GM20431 (cell line): ENCODE data around the gene SKIC8.

Source experiments
- in situ Hi-C: fragments of 300-500 bp; cut with MseI, MboI; formaldehyde crosslinking; loops from one replicate; pipeline ENCODE4 v1.15.0; 2020; ENCODE audit warnings: low sequenced_read_pairs; ENCODE audit not compliant: unreplicated experiment

SKIC8 gene

DNA sequence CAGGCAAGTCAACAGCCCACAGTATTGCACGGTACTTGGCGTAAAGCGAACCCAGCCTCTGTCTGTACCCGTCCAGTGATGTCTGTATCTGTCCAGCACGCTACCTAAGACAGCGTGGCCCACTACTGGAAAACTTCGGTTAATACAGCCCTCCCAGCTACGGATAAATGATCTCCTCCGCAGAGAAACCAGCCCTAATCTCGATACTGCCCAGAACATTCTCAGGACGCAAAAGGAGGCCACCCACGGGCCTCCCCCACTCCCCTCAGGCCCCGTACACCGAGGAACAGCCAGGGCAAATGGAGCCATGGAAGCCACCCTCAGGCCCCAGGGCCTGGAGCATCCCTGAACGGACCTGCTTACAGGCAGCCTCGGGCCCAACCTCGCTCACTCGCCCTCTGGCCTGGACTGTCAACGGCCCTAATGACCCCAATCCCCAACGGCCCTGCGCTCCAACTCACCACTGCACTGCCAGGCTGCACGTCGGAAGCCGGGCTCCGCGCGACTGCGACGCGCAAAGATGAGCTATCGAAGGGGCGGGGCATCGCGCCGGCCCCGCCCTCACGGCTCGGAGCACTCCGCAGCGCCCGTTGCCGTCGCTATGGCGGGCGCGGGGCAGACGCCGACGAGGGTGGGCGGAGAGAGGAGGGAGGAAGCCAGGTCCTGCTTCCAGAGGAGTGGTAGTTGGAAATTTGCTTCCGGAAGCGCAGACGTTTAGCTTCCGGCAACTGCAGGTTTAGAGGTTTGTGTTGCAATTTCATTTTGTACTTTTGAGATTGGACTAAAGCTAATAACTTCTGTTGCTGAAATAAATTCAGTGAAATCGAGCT lies at the start of gene SKIC8:
Gene SKIC8, minus strand, starts transcription at position 509 of the 830 bp plus-strand sequence. CDS start 3,923 bp downstream, outside the sequence.
- in situ Hi-C loops: no loop called here

DNA sequence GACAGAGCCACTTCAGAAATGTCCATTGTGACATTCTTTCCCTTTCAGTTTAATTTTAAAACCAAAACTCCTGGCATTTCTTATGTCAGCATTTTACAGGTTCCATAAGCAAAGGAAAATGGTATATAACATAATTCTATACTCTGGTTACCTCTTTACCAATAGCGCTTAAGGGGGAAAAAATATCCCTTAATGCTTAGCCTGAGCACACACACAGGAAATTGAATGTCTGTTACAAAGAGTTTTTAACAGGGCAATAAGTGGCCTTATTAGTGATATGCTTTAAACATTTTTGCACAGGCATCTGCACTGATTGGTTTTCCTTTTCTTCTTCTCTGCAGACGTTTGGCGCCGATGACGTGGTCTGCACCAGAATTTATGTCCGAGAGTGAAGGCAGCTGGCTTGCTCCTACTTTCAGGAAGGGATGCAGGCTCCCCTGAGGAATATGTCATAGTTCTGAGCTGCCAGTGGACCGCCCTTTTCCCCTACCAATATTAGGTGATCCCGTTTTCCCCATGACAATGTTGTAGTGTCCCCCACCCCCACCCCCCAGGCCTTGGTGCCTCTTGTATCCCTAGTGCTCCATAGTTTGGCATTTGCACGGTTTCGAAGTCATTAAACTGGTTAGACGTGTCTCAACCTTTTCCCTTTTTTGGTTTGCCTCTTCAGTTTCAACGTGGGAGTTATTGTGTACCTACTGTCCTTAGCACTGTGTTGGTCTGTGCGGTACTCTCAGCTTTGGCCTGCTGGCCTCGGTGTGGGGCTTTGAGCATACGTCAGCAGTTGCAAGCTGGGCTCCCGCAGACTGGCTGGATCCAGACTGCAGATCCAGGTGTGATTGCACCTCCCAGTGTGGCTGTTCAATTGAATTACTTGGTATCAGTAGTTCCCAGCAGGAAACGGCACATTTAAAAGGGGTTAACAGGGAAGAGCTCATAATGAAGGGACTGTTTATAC lies 48.5 kb upstream of the SKIC8 start:
- in situ Hi-C loops: no loop called here

DNA sequence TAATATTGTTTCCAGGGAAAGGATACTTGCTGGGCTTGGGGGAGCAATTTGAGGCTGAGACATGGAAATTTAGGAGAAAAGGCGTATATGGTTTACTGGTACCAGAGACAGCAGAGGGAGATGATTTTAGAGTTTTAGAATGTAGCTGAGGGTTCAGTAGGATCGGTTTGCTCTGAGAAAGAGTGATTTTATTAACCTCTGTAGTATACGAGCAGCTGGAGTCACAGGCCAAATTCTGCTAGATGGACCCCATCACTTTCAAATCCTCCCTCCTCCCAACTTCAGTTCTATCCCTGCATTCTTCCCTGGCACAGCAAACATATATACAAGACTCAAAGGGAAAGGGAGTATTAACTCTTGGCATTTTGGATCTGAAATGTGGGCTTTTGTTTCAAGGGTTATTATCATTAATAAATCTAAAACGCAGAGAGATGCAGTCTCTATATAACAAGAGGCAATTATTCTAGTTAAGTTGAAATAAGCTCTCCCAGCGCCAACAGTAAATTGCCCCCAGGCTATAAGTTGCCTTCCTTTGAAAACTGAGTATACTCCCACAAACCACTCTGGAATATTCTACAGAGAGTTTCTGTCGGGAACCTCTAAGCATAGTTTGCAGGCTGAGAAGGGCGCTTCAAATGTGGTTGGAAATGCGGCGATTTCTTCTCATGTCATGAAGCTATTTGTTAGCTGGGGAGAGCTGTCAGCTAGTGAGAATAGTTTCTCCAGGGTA lies 46.2 kb upstream of the SKIC8 start:
- in situ Hi-C loops: no loop called here

DNA sequence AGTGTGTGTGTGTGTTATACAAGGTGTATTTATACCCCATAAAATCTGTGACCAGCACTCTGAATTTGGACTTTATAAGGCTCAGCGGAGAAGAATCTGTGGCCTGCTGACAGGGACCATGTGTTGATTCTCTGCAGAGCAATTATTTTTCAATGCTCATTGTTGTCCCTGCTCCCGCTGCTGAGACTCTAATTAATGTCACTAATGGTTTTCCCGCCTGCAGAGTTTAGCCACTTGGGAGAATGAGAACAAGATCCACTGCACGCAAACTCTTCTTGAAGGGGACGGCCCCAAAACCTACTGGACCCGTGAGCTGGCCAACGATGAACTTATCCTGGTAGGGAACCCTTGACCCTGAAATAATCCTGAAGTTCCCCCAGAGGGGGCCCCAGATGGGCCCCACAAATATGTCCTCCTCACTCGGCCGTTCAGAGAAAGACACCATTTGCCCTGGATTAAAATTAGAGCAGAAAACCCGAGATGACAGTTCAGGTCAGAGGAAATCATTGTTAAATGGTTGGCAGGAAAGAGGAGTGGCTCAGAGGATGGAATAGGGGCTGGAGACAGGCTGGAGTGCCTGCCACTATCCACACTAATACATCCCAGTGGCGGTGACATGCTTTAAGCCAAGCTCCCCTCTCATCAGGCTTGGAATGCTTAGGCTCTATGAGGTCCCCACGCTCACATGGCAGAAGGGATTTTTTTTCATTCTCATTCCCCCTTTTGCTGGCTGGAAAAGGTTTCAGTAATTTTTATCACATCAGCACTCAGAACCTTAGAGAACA lies 44.1 kb upstream of the SKIC8 start:
- in situ Hi-C loops: no loop called here

DNA sequence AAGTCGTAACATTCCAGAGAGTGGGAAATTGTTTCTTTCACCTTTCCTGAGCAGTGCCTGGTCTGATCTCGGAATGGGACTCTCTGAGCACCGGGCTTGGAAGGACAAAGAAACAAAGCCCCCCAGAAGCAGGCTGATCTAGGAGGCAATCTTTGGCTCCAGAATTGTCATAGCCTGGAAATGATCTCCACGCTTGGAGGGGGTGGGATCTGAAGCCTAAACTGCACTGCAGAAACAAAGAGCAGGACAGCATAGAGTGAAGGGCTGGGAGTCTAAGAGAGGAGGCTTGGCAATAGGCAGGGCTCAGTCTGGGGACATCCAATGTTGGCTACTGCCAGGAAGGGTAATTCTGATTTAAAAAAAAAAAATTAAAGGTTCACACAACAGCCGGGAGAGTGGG lies 42.6 kb upstream of the SKIC8 start:
- in situ Hi-C loops: no loop called here

DNA sequence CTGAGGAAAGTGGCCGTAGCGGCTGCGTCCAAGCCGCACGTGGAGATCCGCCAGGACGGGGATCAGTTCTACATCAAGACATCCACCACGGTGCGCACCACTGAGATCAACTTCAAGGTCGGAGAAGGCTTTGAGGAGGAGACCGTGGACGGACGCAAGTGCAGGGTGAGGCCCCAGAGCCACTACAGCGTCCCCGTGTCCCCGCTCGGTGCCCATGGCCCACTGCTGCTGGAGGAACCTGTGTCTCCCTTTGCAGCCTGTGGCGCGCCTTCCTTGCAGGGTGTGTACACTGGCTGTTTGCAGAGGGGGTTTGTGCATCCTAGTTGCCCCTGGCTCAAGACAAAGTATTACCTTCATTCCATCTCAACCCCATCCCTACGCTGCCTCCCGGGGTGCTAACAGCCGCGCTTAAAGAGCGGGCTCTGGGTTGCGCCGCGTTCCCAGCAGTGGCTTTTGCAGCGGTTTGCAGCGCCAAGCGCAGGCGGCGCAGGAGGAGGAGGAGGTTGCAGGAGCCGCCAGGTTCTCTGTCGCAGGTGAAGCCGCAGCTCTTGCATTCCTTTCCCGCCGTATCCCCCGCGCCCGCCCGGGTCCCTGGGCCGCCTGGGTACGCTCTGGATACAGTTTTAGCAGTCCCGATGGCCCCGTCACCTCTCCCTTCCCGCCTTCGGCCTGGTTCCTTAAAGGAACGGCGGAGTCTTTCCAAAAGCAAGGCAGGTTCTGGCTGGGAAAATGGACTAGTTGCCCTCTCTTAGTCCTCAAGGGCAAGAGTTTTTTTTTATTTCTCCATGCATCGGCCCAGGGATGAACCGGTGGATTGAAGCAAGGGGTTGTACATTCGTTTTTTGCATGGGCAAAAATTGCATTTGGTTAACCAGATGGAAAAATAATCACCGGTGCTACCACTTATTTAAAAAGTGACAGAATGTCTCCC lies 41.9 kb upstream of the SKIC8 start:
- in situ Hi-C loops: no loop called here

DNA sequence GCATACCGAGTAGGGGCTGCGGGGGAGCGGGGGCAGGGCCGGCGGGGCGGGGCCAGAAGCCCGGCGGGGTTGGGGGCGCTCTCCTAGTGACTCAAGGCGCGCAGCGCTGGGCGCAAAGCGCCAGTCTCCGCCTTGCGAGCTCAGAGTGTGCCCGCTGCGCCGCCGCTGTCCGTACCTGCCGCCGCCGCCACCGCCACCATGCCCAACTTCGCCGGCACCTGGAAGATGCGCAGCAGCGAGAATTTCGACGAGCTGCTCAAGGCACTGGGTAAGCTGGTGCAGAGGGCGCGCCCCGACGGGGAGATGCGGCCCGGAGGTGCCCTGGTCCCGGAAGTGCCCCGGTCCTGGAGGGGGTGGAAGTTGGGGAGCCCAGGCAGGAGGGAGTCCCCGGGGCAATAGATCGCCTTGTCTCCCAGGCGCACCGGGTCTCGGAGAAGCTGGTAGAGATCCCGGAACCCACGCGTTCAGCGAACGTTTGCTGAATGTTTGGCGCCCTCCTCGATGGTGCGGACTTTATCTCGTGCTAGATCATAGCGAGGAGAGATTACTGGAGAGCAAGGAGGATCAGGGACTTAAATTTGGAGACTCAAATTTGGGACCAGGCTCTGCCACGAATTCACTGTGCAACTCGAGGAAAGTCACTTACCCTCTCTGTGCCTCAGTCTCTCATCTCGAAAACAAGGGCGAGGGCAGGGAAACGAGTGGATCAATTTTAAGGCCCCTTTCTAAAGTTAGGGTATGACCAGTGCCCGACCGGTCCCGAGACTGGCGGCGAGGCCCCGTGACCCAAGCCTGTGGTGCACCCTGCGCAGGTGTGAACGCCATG lies 41.0 kb upstream of the SKIC8 start, which contains the start of gene CRABP1:
Gene CRABP1, plus strand, starts transcription at position 123 of the 826 bp plus-strand sequence. Its CDS starts 76 bp downstream, at position 199.
- in situ Hi-C loops: no loop called here

DNA sequence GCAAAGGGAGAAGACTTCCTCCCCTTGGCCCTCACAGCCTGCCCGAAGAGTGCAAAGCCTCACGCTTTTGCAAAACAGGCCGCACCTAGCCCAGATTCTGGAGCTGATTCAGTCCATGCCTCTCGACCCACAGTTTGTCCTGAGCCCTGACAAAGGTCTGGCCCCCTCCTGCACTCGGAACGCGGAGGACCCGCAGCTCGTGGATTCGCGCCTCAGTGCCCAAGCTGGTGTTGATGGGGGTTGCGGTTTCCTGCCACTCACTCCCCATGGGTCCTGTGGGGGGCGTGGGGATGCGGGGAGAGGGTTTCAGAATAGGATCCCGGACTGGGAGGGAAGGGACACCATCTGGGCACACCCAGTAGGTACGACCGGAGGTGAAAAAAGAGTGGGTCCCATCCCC lies 40.1 kb upstream of the SKIC8 start:
- in situ Hi-C loops: no loop called here

DNA sequence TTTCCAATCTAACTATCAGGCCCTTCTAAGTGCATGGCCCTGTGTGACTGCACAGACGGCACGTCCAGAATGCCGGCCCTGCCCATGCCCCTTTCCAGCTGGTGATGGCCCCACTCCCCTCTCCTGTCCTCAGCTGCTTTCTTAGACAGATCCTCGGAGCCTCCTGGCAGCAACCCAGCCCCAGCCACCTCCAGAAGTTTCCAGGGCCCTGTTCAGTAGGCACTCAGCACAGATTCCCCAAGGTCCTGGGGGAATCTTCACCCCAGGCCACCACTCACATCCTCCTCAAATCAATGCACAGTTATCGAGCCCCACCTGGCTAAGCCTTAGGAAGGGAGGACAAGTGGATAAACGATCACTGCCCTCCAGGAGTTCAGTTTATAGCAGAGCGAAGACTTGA lies 39.4 kb upstream of the SKIC8 start:
- in situ Hi-C loops: no loop called here

DNA sequence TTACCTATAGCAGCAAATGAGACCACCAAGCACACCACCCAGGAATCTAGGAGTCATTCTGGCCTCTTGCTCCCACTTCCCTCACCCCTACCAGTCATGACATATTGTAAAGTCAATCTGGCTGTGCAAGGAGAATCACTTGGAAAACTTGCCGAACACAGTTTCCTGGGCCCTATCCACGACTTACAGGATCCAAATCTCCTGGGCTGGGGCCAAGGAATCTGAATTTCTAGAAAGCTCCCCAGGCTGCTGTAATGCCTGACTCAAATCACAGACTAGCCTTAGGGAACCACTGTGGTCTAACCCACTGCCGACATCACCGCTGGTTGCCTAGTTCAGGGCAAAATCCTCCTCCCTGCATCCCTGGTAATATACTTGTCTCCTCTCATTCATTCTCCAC lies 36.6 kb upstream of the SKIC8 start:
- in situ Hi-C loops: no loop called here

DNA sequence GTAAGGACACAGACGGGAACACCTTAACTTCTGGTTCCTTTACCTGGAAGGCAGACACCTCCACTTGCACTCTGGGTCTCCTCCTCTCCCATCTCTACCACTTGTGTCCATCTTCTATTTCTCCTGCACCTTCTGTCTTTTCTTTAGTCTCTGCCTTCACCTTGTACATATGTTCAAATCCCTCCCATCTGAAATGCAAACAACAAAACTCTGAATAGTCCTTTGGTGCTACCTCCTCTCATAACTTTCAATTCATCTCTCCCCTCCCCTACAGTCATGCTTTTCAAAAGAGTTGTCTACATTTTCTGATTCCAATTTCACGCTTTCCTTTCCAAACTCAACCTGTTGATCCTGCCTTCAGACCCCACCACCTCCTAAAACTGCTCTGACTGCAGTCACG lies 35.4 kb upstream of the SKIC8 start:
- in situ Hi-C loops: no loop called here

DNA sequence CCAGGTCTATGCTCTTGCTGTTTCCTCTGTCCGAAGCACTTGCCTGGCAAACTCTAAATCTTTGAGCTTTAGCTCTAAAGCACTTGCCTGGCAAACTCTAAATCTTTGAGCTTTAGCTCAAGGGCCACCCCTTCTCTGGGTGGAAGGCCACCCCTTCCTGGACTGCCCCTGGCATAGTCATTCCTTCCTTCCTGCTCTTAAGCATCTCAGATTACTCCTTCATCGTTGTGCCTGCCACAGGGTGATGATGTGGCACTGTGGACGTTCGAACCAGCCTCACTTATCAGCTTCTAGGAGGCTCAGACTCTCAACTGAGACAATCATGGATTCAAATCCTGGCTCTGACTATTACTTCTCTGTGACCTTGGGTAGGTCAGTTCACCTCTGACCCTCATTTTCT lies 30.2 kb upstream of the SKIC8 start:
- in situ Hi-C loops: no loop called here

DNA sequence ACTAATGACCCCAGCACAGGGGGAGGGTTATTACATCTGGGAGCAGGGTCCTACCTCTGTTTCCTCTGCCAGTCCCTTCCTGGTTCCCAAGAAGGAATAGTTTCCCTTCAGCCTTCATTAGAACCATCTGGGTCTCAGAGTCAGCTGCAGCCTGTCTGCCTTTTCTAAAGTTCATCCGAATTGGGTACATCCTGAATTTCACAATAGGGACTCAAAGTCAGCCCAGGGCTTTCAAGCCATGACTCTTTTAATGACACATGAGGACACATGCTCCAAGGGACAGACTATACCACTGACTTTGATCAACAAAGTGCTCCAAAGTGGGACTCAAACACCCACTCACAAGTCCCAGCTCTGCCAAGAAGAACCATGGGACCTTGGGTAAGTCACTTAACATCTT lies 28.1 kb upstream of the SKIC8 start:
- in situ Hi-C loops: no loop called here

DNA sequence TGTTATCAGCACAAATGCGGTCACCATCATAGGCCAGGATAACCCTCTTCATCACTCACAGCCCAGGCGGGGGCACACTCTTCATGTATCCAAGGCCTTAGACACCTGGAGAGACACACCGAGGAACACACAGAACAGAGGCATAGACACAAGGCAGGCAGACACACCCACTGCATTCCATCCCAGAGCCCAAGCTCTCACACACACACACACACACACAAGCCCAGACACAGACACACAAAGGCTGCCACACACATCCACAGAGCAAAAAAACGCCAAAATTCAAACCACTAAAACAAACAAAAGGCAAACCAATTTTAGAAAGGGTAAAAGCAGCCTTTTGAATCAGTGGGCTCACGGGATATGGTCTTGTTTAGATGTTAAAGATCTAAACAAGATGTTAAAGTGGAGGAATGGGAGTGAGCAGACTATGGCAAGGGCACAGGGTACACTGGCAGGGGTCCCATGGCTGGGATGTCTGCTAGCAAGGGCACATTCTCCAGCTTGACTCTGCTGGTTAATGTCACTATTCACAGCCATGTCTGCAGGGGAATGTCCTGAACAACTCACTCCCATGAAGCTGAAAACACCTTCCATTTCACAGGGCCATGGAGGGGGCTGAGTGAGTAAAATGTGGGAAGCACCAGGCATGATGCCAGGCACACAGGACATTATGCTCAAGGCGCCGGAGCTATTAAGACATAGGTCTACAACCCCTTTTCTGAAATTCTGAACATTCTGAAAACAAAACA lies 25.9 kb upstream of the SKIC8 start:
- in situ Hi-C loops: no loop called here

DNA sequence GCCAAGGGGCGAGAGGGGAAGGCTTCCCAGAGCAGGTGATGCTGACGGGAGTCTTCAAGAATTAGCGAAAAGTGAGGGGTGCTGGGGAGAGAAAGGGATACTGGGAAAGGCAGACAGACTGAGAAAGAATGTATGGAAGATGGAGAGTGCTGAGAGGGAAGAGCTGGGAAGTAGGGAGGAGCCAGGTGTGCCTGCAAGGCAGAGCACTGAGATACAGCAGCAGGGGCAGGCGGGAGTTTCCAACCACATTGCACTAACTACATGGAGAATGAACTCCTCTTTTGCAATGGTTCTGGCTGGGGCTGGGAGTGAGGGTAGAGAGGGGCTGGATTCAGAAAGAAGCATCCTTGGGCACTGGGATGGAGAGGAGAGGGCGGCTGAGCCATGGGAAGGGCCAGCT lies 24.7 kb upstream of the SKIC8 start:
- in situ Hi-C loops: loop anchor here (25.0 kb wide), 1 partner anchor 388 kb away; no protein-coding TSS in a partner anchor

DNA sequence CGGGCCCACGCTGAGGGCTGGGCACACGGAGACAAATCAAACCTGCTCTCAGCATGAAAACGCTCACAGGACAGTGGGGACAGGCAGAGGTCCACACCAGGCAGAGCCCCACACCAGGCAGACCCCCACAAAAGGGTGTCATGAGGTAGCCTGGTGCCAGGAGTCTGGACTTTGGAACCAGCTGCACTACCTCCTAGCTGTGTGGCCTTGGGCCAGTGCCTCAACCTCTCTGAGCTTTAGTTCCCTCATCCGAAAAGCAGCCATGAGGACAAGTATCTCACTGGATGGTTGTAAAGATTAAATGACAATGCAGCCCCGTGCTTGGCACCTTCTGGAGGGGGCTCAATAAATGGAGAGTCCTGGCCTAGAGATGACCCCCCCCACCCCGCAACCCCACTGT lies 24.3 kb upstream of the SKIC8 start:
- in situ Hi-C loops: loop anchor here (25.0 kb wide), 1 partner anchor 389 kb away; no protein-coding TSS in a partner anchor
